Body of pancreas (tissue), 4 donors: ENCODE results near the gene ZC3H7A. TPM values are rescaled to one million over a fixed set of nuclear protein-coding genes. Genes with fewer than 3 reads are reported as not detected.

Experiments
- ATAC-seq: fragments of 150-250 bp; one replicate; pipeline ENCODE4 v1.9.1; 2016
- DNase-seq, 4 donors: peaks; one replicate each; pipeline ENCODE4 v3.0.0-alpha.2; 2019
- H3K27ac ChIP-seq, 4 donors: fragments of 200-600 bp; sonication (generic); 1 replicate in 3 of 4; 2 replicates in 1 of 4; pipeline versions ENCODE4 v1.5.1 to v1.6.1; 2016 to 2019; ENCODE audit warnings: mild to moderate bottlenecking in 1 of 4, mixed read lengths in 1 of 4, moderate library complexity in 1 of 4
- H3K27me3 ChIP-seq, 2 donors: fragments of 200-600 bp; sonication (generic); one replicate each; pipeline ENCODE4 v1.6.0; 2016; ENCODE audit warnings: mild to moderate bottlenecking in 1 of 2
- H3K36me3 ChIP-seq, 2 donors: fragments of 200-600 bp; sonication (generic); replicated peaks in 1 of 2; 2 replicates each; pipeline ENCODE4 v1.5.1; 2016; ENCODE audit warnings: low read depth in 2 of 2; ENCODE audit not compliant: insufficient read depth in 1 of 2
- H3K4me1 ChIP-seq: fragments of 200-600 bp; sonication (generic); one replicate; pipeline ENCODE4 v1.6.0; 2016
- H3K4me3 ChIP-seq, 2 donors: fragments of 200-600 bp; sonication (generic); 1 replicate in 1 of 2; 2 replicates in 1 of 2; pipeline ENCODE4 v1.5.1; 2016 to 2019
- H3K9me3 ChIP-seq, 3 donors: fragments of 200-600 bp; sonication (generic); 1 replicate in 2 of 3; 2 replicates in 1 of 3; pipeline ENCODE4 v1.5.1; 2016
- CTCF ChIP-seq, 7 experiments: fragments of 450-650 bp in 4 of 7; fragments of 200-600 bp in 3 of 7; sonication (generic) in 3 of 7; IDR thresholded peaks; one replicate each; pipeline ENCODE4 v1.5.1; 2016 to 2019; ENCODE audit warnings: antibody characterized with exemption in 7 of 7
- POLR2A ChIP-seq, 3 donors: fragments of 450-650 bp; IDR thresholded peaks; one replicate each; pipeline ENCODE4 v1.6.1; 2016; ENCODE audit warnings: antibody characterized with exemption in 3 of 3, mild to moderate bottlenecking in 2 of 3
- WGBS, 2 donors: methylation state at CpG; one replicate each; pipeline ENCODE4 v1.1.5; 2017; 5-methylcytosine and 5-hydroxymethylcytosine counted together
- intact Hi-C: fragments of 100-400 bp; cut with DNase I; formaldehyde crosslinking; loops from one replicate; pipeline ENCODE4 v1.15.1; 2023
- total RNA-seq, 2 donors: library from RNA; depleted of rRNA; stranded (reverse); fragments of >200 nt; gene quantifications; one replicate each; pipeline ENCODE4 v1.1.0, GENCODE V29; 2016

The ZC3H7A gene
- total RNA-seq, 2 donors from 2014 or later: 26.4 to 49.5 TPM

DNA sequence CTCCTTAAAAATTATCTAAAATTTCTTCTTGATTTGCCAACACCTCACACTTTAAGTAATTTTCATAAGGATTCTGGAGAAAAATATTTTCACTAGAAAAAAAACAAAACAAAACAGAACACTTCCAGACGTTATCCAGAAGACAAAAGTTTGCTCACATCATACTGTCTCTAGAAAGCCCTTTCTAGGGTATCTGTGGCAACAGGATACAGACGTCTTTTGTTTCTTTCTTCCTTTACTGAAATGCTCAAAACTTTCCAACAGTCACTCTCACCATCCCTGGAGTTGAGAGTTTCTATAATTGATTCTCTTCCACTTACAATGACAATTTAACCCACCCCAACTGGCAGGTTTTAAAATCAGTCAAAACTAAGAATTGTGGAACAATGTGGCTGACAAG, 2.6 kb downstream of the ZC3H7A start:
- H3K27ac ChIP-seq: peak overlapping the region in 2 of 4 donors; percentile 21 to 99
- TF ChIP-seq POLR2A (IDR thresholded peaks at IDR 0.05) (no peak), CTCF (IDR thresholded peaks at IDR 0.05) (no peak)
- H3K27me3 ChIP-seq: no peaks in the 10 kb centered on the region
- no peak overlapping the region for H3K4me3 ChIP-seq
- H3K9me3 ChIP-seq: no peaks in the 10 kb centered on the region
- WGBS, 2 donors: 16 to 27% methylated on average over 2 of the region's 2 CpGs
- no peaks in the 10 kb centered on the region for H3K36me3 ChIP-seq
- ATAC-seq (no peak), DNase-seq (no peak)
- intact Hi-C loops: no loop called here
- H3K4me1 ChIP-seq: peaks cover 61% of the 10 kb centered on the region

- Histone ChIP-seq H3K27ac (peak overlapping the region in 2 of 4 donors; percentile 78 to 99), H3K27me3 (no peaks in the 10 kb centered on the region), H3K4me3 (no peak overlapping the region), H3K4me1 (peaks cover 55% of the 10 kb centered on the region), H3K9me3 (no peaks in the 10 kb centered on the region), H3K36me3 (no peaks in the 10 kb centered on the region)
- intact Hi-C loops: no loop called here
- WGBS, 2 donors: 53 to 69% methylated on average over 7 of the region's 7 CpGs
- no peak for ATAC-seq
- no peak for TF ChIP-seq CTCF (IDR thresholded peaks at IDR 0.05)
- TF ChIP-seq POLR2A (IDR thresholded peaks at IDR 0.05): no peak
- DNase-seq: no peak
Observed at GRCh38 chr16:11793840-11794239, 3.2 kb downstream of the ZC3H7A start.

- Histone ChIP-seq H3K36me3 (no peaks in the 10 kb centered on the region), H3K27ac (peak overlapping the region; percentile 40 to 99 (median 71)), H3K27me3 (no peaks in the 10 kb centered on the region), H3K4me3 (no peak overlapping the region), H3K9me3 (no peaks in the 10 kb centered on the region), H3K4me1 (peaks cover 47% of the 10 kb centered on the region)
- ATAC-seq: peak; percentile 15
- DNase-seq: peak; percentile 67 to 88 (median 80)
- intact Hi-C loops: no loop called here
- 11 to 22% methylated on average over 7 of the region's 7 CpGs for WGBS, 2 donors
- no peak for TF ChIP-seq POLR2A (IDR thresholded peaks at IDR 0.05)
- TF ChIP-seq CTCF (IDR thresholded peaks at IDR 0.05): no peak
Observed at GRCh38 chr16:11792410-11793241, 4.4 kb downstream of the ZC3H7A start.

GRCh38 chr16:11791144-11791828, 5.8 kb downstream of the ZC3H7A start:
- WGBS, 2 donors: 88 to 93% methylated on average over 5 to 8 of the region's 8 CpGs
- Histone ChIP-seq H3K36me3 (no peaks in the 10 kb centered on the region), H3K9me3 (no peaks in the 10 kb centered on the region), H3K4me3 (no peak overlapping the region), H3K27me3 (no peaks in the 10 kb centered on the region), H3K4me1 (peaks cover 55% of the 10 kb centered on the region), H3K27ac (peak overlapping the region in 3 of 4 donors; percentile 64 to 99 (median 78))
- DNase-seq (no peak), ATAC-seq (no peak)
- intact Hi-C loops: no loop called here
- TF ChIP-seq POLR2A (IDR thresholded peaks at IDR 0.05) (no peak), CTCF (IDR thresholded peaks at IDR 0.05) (no peak)
